RWPE1 (cell line): ENCODE measurements around the gene CBR1.

Source experiments
- CTCF ChIA-PET: fragments of 350-600 bp; sonication (Branson Sonifier 250); formaldehyde crosslinking; extraction: SDS; loops from one replicate; lab custom pipeline; 2021; lab: Yijun Ruan, JAX
- POLR2A ChIA-PET: fragments of 400-600 bp; formaldehyde crosslinking; extraction: SDS; loops from one replicate; lab custom pipeline; 2020; ENCODE audit warnings: antibody characterized with exemption; ENCODE audit not compliant: low non-redundant PET; lab: Yijun Ruan, JAX
- DNase-seq: peaks from one replicate; pipeline ENCODE4 v3.0.0; 2012; ENCODE audit warnings: low spot score
- H3K27ac ChIP-seq: fragments of 450-650 bp; 2 replicates; pipeline ENCODE4 v1.5.1; 2017
- CTCF ChIP-seq: fragments of 450-650 bp; conservative IDR thresholded peaks from 2 replicates; pipeline ENCODE4 v1.5.1; 2017; ENCODE audit warnings: low read depth, mild to moderate bottlenecking

Gene CBR1

DNA sequence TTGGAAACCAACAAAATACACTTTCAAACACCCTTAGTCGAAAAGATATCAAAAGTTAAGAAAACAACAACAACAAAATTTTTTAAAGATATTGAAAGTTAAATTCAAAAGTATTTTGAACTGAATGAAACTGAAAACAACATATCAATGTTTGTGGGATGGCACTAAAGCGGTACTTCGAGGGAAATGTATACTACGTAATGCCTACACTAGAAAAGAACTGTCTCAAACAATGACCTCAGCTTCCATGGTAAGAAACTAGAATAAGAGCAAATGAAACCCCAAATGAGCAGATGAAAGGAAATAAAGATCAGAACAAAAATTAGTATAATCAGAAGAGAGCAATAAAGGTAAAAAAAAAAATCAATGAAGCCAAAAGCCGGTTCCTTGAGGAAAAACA is 6.1 kb downstream of the CBR1 start:
- ChIA-PET CTCF (no interaction called here), POLR2A (no interaction called here)
- no peak for DNase-seq
- no peak overlapping the region for H3K27ac ChIP-seq
- TF ChIP-seq CTCF, result no peak

DNA sequence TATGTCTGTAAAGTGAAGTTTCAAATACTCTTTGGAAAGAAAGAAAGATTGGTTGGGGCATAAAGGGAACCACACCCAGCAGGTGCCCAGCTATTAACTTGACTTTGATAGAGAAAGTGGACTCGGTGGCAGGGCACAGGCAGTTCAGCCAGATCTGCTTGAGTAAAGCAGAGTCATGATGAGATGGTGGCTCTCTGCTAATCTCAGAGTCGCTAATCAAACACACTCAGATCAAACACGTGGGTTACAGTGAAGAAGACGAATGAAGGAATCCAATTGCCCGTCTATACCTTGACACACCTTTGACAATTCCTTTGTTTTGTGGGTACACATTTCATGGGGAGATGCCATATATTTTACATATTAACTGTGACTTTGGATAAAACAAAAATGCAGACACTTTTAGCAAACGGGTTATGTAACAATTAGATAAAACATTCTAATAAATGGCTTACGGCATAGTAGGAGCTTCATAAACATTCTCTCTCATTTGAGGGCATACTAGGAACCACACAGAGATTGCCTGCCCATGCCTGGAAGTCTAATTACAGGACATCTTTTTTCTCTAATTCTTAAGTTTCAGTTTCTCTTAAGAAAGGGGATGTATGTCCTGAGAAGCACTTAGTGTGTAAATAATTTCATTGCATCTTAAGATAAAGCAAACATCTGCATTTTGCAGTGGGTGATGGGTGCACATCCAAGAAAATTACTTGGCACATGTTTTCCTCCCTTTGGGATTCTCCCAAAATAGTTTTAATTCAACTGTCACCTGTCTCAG is 7.2 kb downstream of the CBR1 start:
- DNase-seq, result no peak
- no peak overlapping the region for H3K27ac ChIP-seq
- ChIA-PET CTCF (interaction anchor here (0.6 to 0.7 kb wide), 2 partner anchors 35 to 81 kb away, joined by 3 to 4 read pairs; no protein-coding TSS in a partner anchor), POLR2A (interaction anchor here (0.6 kb wide), 1 partner anchor 24 kb away, joined by 3 read pairs; no protein-coding TSS in a partner anchor)
- TF ChIP-seq CTCF, result no peak

- no peak for DNase-seq
- no peak for TF ChIP-seq CTCF
- H3K27ac ChIP-seq, result no peak overlapping the region
- ChIA-PET POLR2A (no interaction called here), CTCF (interaction anchor here (0.6 kb wide), 1 partner anchor 36 kb away, joined by 4 read pairs; no protein-coding TSS in a partner anchor)
Measured at GRCh38 chr21:36077758-36078157, 7.9 kb downstream of the CBR1 start.

DNA sequence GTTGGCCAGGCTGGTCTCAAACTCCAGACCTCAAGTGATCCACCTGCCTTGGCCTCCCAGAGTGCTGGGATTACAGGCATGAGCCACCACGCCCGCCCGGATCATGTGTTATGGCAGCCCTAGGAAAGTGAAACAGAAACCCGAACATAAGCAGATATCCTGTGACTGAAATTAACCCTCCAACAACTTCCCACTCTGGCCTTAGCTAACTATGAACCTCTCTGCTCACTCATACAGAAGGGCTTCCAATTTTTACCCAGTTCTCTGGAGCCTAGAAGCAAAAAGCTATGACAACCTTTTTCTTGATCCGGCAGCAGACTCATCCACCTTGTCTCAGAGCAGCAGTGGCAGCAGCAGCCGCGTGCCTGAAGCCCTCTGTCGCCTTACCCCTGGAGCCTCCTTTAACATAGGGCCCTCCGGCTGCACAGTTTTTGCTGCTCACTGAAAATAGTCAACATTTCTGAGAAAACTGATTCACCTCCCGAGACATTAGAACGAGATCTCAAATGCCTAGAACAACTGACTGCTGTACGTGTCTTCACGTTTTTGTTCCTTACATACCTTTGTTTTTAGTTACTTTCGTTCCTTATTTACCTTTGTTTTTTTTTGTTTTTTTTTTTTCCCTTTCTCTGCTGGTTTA is 9.3 kb downstream of the CBR1 start:
- CTCF ChIA-PET, result no interaction called here
- POLR2A ChIA-PET, result no interaction called here
- no peak for DNase-seq
- TF ChIP-seq CTCF, result no peak
- peak overlapping the region; percentile 42 for H3K27ac ChIP-seq

DNA sequence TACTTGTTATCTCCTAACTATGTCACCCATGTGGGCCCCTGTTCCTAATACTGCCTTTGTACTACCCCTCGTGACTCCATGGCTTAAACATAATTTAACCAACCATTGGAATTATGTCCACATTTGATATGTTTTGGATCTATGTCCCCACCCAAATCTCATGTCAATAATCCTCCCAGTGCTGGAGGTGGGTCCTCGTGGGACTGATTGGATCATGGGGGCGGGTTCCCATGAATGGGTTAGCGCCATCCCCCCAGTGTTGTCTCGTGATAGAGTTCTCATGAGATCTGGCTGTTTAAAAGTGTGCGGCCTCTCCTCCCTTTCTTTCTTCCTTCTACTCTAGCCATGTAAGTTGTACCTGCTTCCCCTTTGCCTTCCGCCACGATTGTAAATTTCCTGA is 9.8 kb downstream of the CBR1 start:
- ChIA-PET CTCF (no interaction called here), POLR2A (no interaction called here)
- TF ChIP-seq CTCF, result no peak
- DNase-seq, result no peak
- H3K27ac ChIP-seq, result peak overlapping the region; percentile 67

DNA sequence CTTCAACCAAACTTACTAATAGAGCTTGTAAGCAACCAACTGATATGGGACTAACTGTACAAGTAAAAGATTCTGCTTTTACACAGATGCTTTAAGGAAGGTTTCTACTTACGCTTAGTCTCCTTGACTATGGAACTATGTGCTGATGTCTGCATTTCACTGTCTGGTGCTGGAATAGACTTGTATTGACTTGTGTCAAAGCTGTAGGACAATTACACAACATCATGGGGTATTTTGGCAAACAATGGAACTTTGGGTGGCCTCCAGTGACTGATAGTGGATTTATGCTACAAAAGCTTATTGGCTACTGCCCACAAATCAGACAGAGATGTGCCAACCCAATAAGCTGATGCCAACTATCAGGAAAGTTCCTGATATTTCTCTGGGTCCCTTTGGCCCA is 10.6 kb downstream of the CBR1 start:
- POLR2A ChIA-PET, result no interaction called here
- DNase-seq, result peak; percentile 47
- no peak overlapping the region for H3K27ac ChIP-seq
- CTCF ChIA-PET, result interaction anchor here (0.7 kb wide), 1 partner anchor 8 kb away, joined by 5 read pairs; no protein-coding TSS in a partner anchor
- TF ChIP-seq CTCF, result no peak
